DMS79 treated with DMSO at 0.1 percent for 48 hours (cell line): ENCODE measurements around the gene SPRY1.
A peak's percentile ranks its signal among the peaks of the same experiment; 100 is the strongest.

Source experiments
- DNase-seq: peaks from one replicate; lab custom pipeline; 2025; lab: John Stamatoyannopoulos, UW

SPRY1 gene

DNA sequence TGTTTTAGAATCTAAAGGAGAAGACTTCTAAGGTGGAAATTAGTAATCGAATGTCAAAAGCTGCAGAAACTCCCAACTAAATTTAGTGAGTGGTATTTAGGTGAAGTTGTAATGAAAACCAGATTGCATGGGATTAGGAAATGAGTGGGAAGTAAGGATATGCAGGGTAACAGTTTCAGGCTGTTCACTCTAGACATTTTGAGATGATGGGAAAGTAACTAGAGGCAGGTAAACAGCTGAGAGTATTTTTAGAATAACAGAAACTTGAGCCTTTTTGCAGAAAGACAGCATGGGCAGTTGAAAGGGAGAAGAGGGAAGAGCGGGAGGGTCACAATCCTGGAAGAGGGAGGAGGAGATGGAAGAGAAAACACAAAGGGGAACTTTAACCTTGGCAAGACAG, 12.7 kb downstream of the SPRY1 start:
- no peak for DNase-seq

DNA sequence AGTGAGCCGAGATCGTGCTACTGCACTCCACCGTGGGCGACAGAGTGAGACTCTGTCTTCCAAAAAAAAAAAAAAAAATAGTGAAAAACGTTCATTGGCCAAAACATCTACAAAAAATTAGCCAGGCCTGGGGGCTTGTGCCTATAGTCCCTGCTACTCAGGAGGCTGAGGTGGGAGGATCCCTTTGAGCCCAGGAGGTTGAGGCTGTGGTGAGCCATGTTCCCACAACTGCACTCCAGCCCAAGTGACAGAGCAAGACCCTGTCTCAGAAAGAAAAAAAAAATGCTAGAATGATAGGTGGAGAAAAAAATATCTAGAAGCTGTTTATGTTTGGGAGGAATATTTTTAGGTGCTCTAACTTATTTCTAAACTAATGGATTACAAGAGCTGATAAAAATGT, 14.9 kb downstream of the SPRY1 start:
- no peak for DNase-seq

DNA sequence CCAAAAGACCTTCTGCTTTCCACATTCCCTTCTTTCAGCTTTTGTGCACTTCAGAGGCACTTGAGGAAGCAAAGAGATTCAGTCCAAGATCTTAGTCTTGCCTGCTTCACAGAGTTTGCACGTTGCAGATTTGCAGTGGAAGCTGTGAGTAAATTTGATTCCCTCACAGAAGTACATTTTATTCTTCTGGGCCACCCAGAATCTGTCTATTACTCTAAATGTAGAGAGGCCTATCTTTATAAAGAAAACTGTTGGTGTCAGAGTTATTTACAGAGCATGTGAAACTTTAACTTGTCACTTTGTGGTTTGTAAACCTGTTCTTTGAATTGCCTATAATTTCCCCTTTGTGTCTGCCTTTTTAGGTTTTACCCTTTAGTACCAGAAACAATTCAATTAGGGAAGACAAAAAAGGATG, 15.5 kb downstream of the SPRY1 start:
- DNase-seq, result no peak

DNA sequence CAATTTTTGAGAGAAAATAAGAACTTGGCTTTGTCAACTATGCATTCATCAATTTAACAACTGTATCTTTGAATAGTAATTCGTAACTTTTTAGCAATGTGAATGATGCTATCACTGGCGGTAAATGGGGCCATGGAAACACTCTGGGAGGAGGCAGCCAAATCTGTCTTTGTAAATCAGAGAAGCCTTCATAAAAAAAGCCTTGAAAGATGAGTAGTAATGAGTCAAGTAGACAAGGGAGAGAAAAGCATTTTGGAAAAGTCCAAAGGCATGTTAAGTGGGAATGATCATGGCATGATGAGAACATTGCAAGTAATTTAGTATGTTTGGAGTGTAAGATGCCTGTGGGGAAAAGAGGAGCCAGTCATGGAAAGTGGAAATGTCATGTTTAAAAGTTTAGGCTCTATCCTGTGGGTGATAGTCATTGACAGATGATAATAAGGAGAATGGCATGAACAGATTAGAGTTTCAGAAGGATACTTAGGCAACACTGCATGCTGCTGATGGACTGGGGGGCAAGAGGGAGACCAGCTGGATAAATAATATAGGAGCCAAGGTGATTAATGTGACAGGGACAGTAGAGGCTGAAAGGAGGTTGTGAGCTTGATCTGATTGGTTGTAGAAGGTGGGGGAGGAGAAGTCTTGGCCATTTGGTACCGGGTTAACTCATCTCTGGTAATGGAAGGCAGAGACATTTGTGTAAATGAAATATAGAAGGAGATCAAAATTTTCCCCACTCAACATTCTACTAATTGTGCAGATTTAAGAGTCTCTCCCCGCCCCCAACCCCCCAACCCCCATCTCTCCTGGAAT, 16.3 kb downstream of the SPRY1 start:
- no peak for DNase-seq

DNA sequence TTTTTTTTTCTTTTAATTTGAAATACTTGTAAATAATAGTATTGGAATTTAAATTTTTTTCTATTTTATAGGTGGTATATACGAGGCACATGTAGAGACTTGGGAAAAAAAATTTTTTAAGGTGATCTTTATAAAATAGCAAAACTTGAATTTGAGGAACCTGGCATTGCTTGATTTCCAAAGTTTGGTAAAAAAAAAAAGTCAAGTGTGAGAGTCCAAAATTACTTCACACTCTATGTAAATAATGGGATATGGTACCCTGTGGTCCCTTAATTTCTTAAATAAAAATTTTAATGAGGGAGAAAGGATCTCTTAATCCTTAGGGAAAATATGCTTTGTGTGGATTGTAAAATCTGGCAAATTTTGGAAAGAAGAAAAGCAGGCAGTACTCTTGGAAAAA, 19.0 kb downstream of the SPRY1 start:
- no peak for DNase-seq

DNA sequence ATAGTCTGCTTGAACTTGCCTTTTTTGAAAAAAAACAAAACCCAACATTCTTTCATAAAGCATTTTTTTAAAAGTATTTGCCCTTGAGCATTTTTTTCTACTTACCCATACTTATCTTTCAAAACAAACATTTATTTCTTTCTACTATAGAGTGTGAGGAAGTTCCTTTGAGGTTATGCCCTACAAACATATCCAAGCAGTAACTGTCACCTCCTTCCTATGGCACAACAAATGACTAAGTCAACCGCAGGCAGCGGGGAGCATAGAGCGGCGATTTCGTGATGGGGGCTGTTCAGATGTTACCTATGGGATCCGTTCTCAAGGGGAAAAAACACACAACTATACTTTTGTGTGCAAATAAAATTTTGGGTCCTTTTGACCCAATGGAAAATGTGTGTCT, 19.4 kb downstream of the SPRY1 start:
- no peak for DNase-seq

DNA sequence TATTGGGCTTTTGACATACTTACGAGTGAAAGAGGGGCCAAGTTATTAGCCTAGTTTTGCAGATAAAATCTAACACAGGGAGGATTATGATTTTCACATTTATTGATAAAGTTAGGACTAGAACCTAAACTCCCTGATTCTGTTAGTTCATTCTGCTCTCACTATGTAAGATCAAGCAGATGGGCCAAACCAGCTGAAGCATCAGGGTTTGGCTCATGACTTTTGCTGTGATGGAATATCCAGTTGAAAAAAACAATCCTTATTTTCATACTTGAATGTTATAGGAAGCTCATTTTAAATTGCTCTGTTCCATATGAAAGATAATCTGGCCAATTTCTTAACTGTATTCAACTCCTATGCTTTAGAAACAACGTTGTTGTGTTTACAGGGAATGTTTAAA, 21.2 kb downstream of the SPRY1 start:
- no peak for DNase-seq

DNA sequence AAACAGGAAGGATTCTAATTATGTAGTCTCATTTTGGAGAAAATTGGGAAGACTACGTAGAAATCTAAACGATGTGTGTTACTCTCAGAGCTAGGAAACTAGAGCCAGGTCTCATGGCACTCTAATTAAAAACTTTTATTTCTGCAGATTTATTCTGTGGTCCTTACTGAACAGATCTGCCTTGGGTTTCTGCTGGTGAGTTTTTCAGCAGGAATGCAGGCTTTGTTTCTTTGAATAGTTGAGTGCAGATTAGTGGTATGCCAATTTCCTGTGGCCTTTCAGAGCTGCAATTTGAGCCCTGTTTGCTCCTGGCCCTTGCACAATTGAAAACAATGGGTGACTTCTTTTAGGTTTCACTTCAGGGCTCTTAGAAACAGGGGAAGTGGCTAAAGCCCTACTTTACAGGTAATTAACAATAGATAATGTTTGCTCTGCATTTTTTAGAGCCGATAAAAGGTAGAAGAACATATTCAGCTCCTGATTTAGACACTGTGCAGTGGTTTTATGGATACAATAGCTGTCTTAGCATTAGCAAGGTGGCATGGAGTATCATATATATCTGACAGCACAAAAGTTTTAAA, 21.8 kb downstream of the SPRY1 start:
- peak; percentile 30 for DNase-seq

DNA sequence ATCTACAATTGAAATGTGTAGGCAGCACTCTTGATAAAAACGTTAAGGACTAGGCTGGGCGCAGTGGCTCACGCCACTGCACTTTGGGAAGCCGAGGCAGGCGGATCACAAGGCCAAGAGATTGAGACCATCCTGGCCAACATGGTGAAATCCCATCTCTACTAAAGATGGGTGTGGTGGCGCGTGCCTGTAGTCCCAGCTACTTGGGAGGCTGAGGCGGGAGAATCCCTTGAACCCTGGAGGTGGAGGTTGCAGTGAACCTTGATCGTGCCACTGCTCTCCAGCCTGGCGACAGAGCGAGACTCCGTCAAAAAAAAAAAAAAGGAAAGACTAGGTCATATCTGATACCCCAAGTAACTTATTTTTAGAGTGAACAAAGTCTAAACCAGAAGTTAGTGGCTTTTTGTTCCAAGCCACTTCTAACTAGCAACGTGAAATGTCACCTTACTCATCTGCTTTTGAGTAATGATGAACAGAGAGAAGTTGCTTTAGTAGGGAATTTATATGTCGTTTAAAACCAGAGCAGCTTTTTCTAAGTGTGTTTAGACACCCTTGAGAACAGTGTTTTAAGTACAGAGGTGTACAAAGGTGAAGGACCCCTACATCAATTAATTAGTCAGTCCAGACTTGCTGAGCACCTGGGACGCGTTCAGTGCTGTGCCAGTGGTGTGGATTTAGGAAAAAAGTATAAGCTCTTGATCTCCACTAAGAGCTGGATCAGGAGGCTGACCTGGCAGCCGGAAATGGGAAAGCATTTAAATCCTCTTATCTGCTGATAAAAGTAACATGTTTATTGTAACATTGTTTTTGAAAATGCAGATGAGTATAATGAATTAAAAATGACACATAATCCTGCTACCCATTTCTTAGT, 23.5 kb downstream of the SPRY1 start:
- no peak for DNase-seq

DNA sequence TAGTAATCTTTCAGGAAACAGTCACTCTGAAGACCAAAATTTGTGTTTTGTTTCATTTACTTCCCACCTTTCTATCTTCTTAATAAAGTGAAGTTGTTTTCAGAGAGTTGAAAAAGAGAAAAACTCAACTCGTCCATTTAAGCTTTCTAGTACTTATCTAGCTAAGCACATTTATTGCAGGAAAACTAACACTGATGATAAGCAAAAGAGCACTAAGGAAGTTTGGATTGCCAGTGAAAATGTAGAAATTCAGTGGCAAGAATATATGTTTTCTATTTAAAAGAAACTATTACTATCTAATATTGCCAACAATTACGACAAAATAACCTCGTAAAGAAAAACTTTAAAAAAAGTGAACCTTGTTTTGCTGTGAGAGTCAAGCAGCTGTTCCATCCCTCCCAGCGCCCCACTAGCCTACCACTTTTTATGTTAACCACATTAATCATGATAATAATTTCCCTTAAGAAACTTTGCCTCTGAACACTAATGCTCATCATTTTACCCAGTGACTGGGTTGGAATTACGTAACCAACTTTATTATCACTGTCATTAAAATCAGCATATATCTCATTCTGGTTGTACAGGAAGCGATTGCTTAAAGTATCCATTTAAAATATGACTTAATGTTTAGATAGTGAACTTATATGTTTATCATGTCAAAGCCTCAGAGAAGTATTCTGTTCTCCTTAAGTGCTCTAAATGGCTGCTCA, 24.8 kb downstream of the SPRY1 start:
- DNase-seq, result no peak

DNA sequence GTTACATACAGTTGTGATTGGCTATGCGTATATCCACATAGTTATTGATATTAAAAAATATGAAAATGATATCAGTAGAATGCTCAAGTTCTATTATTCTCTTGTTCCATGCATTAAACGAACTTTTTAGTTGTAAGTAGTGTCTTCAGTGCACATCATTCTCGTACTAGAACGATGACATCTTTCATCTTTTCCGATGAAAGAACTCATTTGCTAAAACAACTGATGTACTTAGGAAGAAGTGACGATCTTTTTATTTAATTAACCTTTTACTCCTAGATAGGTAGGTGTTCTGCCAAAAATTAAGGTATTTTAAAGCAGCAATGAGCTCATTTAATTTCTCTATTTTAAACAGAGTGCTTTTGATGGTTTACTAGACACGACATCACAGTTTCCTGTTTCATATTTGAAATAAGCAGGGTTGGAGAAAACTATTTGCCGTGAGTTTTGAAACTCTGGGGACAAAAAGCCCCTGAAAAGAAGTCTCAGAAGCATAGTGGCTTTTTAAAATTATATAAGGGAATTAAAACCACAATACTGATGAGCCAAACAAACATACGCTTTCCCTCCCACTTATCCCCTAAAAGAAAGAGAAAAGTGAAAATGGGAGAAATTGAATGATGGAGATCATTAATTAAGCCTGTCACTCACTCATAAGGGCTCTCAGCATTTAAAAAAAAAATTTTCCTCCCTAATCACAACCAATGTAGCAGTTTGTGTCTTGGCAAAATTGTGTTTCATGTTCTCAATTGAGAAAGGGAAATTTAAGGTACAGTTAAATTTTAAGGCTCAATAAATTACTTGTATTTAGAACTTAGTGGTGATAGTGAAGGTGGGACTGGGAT, 25.6 kb downstream of the SPRY1 start:
- no peak for DNase-seq

DNA sequence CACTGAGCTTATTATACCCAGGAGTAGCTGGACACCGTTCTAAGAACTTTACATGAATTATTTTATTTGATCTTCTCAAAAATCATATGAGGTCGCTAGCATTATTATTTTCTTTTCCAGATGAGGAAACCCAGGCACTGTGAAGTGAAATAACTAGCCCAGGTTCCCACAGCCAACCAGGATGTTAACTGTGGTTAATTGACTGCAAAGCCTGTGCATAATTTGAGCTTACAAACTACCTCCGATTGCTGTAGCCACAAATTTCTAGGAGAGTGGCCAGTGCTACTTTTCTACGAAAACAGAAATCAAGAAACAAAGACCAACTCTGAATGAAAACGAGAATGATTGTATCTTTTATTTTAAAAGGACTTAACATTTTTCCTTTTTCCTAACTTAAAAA, 27.2 kb downstream of the SPRY1 start:
- no peak for DNase-seq

DNA sequence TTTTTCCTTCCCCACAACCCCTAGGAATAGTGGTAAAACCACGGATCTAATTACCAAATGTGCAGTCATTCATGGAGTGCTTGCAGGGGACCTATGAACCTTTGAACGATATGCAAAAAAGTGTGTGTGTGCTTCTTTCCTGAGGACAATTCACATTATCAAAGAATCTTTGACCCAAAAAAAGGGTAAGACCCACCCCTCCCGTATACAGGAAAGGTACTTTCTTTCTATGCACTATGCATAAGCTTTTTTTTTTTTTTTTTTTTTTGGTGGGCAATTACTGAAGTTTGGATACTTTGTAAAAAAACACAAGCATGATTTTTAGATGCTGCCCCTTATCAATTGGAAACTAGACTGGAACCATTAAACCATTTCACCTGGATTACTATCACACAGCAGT, 31.4 kb downstream of the SPRY1 start:
- DNase-seq, result no peak

DNA sequence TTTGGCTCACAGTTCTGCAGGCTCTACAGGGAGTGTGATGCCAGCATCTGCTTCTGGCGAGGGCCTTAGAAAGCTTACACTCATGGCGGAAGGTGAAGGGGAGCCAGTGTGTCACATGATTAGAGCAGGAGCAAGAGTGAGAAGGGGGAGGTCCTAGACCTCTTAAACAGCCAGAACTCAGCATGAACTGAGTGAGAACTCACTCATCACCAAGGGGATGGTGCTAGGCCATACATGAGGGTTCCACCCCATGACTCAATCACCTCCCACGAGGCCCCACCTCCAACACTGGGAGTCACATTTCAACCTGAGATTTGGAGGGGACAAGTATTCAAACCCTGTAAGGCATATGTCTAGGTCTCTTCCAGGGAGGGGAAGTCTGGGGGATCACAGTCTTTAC, 33.4 kb downstream of the SPRY1 start:
- no peak for DNase-seq

DNA sequence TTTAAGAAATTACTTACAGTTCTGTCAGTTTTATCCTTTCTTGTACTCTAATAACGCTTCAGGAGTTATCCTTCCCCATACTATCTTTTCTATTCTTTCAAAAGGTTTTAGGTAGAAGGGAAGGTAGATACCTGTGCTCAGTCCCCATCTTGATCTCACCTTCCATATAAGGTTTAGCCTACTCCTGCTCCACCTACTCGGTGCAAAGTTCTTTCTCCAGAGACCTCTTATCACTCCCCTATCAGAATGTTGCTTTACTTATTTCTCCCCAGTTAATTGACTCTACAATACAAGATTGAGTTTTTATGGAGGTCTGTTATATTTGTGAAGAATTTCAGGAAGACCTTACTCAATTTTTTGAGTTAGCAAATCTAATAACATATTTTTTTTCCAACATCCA, 33.9 kb downstream of the SPRY1 start:
- no peak for DNase-seq

DNA sequence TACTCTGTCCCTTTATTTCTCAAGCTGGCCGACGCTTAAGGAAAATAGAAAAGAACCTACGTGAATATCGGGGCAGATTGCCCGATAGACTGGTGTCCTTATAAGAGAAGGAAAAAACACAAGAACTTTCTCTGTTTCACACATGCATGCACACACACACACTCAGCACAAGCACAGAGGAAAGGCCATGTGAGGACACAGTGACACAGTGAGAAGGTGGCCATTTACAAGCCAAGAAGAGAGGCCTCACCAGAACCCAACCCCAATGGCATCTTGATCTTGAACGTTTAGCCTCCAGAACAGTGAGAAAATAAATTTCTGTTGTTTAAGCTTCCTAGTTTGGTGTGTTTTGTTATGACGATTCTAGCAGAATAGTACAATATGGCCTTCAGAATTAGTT, 37.0 kb downstream of the SPRY1 start:
- DNase-seq, result no peak

DNA sequence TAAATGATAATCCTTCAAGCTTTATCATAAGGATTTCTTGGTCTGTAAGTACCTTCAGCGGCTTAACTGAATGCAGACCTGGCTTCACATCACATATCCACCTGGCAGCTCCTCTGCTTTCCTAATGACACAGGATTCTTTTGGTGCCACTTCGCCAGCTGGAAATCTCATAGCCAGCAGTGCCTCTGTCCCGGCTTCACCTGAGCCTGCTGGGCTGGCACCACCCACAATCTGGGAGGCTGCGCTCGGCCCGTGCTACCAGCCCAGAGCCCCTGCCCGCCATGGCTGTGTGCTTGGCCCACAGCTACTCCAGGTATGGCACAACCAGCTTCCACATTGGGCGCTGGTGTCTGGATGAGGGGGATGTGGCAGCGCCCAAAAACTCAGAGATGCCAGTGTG, 37.4 kb downstream of the SPRY1 start:
- no peak for DNase-seq

DNA sequence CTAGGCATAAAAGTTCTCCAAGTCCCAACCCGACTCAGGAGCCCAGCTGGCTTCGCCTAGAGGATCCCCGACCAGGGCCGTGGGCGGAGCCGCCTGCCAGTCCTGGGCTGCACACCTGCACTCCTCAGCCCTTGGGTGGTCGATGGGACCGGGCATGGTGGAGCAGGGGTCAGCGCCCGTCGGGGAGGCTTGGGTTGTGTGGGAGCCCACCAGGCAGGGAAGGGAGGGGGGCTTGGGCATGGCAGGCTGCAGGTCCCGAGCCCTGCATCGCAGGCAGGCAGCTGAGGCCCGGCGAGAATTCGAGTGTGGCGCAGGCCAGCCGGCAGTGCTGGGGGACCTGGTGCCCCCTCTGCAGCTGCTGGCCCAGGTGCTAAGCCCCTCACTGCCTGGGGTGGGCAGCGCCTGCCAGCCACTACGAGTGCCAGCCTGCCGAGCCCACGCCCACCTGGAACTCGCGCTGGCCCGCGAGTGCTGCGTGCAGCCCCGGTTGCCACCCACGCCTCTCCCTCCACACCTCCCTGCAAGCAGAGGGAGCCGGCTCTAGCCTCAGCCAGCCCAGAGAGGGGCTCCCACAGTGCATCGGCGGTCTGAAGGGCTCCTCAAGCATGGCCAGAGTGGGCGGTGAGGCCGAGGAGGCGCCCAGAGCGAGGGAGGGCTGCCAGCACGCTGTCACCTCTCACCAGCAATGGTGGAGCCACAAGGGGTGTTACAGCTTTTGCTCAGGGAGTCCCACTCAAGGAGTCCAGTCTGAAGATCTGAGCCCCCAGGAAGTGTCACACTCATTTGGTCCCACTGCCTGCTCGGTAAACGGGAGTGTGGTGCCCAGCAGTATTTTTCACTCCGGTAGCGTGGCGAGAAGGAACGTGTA, 38.9 kb downstream of the SPRY1 start:
- no peak for DNase-seq

DNA sequence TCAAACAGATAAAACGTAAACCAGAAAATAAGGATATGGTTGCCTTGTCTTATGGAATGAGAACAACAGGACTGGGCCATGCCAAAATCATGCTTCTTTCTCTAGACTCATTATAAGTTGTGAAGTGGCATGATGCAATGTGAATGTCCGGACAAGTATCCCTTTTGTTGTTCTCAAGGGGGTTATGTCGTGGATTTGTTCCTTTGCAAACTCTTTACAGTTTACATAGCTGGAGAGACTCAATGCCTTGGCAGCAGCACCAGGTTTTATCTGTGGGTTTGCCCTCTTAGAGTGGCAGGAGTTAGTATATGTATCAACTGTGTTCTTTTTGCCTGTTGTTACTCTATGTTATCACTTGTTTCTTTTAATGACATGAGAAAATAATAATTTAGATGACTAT, 41.4 kb downstream of the SPRY1 start:
- no peak for DNase-seq
